ENCODE results near the gene RAVER1. TPM values are rescaled to one million over a fixed set of nuclear protein-coding genes. Genes with fewer than 3 reads are reported as not detected.

Gene RAVER1
- total and polyA plus RNA-seq, 10 donors = 4.8 to 45.1 (median 36.2) TPM

DNA sequence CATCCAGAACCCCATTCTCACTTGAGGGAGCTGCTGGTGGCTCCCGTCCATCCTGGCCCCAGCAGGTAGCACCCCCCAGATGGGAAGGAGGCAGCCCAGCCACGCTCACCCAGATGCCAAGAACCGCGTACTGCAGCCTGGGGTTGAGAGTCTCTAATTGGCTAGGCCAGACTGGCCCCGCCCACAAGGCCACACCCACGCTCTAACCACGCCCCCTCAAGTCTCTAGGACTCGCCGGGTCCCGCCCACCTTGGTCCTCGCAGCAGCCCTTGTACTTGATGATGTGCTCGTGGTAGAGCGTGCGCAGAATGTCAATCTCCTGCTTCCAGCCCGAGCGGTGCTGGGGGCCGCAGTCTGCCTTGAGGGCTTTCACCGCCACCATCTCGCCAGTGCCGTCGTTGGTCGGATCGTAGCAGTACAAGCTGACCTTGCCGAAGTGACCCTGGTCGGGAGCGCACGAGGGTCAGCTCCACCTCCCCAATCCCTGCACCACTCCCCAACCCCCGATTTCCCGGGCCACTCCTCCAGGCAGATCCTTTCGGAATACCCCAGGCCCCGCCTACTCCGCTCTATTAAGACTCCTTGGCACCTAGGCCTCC is 20.6 kb upstream of the RAVER1 start:
- H3K27ac ChIP-seq = no peak overlapping the region
- DNase-seq = no peak
- H3K36me3 ChIP-seq = peaks cover 3 to 99% (median 92%) of the 10 kb centered on the region in 6 donors
- intact Hi-C loops (cut with DNase I; ENCODE audit: low total_unique reads) = no loop called here
- H3K9me3 ChIP-seq = no peaks in the 10 kb centered on the region
- no peaks in the 10 kb centered on the region for H3K27me3 ChIP-seq (replicated peaks in 1 of 7)
- no peaks in the 10 kb centered on the region for H3K4me1 ChIP-seq
- TF ChIP-seq, protein P1, sequence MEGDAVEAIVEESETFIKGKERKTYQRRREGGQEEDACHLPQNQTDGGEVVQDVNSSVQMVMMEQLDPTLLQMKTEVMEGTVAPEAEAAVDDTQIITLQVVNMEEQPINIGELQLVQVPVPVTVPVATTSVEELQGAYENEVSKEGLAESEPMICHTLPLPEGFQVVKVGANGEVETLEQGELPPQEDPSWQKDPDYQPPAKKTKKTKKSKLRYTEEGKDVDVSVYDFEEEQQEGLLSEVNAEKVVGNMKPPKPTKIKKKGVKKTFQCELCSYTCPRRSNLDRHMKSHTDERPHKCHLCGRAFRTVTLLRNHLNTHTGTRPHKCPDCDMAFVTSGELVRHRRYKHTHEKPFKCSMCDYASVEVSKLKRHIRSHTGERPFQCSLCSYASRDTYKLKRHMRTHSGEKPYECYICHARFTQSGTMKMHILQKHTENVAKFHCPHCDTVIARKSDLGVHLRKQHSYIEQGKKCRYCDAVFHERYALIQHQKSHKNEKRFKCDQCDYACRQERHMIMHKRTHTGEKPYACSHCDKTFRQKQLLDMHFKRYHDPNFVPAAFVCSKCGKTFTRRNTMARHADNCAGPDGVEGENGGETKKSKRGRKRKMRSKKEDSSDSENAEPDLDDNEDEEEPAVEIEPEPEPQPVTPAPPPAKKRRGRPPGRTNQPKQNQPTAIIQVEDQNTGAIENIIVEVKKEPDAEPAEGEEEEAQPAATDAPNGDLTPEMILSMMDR (IDR thresholded peaks at IDR 0.05 in 8 of 11, conservative IDR thresholded peaks at IDR 0.05 in 3 of 11) = no peak
- no peak for TF ChIP-seq POLR2A (IDR thresholded peaks at IDR 0.05)
- peak in 1 of 3 donors; percentile 51 for TF ChIP-seq POLR2AphosphoS5 (IDR thresholded peaks at IDR 0.05)
- H3K4me3 ChIP-seq = no peak overlapping the region
- 91 to 98% (median 91%) methylated on average over 24 to 32 of the region's 32 CpGs for WGBS, 5 donors

DNA sequence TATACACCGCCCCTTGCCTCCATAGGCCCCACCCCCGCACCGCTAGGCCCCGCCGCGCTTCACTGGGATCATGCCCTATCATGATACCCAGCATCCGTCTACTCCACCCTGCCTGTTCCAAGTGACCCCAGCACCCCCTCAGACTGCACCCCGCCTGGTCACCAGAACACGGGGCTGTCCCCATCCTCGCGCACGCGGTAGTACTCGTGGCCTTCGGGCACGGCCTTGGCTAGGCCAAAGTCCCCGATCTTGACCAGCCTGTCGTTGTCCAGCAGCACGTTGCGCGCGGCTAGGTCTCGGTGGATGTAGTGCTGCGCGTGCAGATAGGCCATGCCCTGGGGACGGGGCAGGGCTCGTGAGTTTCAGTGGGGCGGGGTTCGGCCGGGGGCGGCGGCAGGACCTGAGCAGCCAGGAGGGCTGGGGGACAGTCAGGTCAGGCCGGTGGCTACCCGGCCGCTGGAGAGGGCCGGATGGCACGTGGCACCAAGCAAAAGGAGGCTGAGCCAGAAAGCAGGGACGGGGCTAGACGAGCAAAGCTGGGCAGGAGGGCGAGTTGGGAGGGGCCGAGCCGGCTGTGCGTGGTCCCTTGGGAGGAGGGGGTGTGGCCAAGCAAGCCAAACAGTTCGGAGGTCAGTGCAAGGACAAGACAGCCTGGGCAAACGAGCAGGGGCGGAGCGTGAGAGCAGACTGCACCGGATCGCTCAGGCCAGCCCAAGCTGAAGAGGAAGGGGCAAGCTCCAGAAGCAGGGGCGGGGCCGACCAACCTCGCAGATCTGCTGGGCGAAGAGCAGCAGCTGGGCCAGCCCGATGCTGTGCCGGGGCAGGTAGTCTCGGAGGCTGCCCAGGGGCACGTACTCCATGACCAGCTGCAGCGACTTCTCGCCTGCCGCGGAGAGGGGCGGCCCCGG is 19.7 kb upstream of the RAVER1 start:
- Histone ChIP-seq H3K4me3 (no peak overlapping the region), H3K9me3 (no peaks in the 10 kb centered on the region), H3K4me1 (no peaks in the 10 kb centered on the region), H3K36me3 (peaks cover 3 to 91% (median 84%) of the 10 kb centered on the region in 6 donors), H3K27me3 (replicated peaks in 1 of 7) (no peaks in the 10 kb centered on the region), H3K27ac (no peak overlapping the region)
- WGBS, 5 donors = 89 to 92% (median 90%) methylated on average over 54 to 63 of the region's 63 CpGs
- TF ChIP-seq POLR2AphosphoS5 (IDR thresholded peaks at IDR 0.05) (peak in 1 of 3 donors; percentile 47), POLR2A (IDR thresholded peaks at IDR 0.05) (no peak)
- TF ChIP-seq, protein P1 (IDR thresholded peaks at IDR 0.05 in 8 of 11, conservative IDR thresholded peaks at IDR 0.05 in 3 of 11) = no peak
- DNase-seq = no peak
- intact Hi-C loops (cut with DNase I; ENCODE audit: low total_unique reads) = no loop called here

DNA sequence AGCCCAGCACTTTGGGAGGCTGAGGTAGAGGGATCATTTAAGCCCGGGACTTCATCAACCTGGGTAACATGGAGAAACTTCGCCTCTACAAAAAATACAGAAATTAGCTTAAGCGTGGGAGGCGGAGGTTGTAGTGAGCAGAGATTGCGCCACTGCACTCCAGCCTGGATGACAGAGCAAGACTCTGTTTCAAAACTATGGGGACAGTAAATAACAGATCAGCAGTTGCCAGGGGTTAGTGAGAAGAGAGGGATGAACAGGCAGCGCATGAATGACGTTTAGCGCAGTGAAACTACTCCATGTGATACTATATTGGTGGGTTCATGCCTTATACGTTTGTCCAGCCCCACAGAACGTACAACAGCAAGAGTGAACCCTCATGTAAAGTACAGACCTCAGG is 13.2 kb upstream of the RAVER1 start:
- H3K4me3 ChIP-seq = peak overlapping the region in 1 of 8 donors; percentile 49
- peak overlapping the region in 7 of 8 donors; percentile 62 to 92 (median 83) for H3K27ac ChIP-seq
- intact Hi-C loops (cut with DNase I; ENCODE audit: low total_unique reads) = no loop called here
- H3K36me3 ChIP-seq = peaks cover 0 to 25% (median 22%) of the 10 kb centered on the region in 6 donors
- peaks cover 0 to 23% (median 0%) of the 10 kb centered on the region in 6 donors for H3K4me1 ChIP-seq
- no peaks in the 10 kb centered on the region for H3K27me3 ChIP-seq (replicated peaks in 1 of 7)
- WGBS, 5 donors = 48 to 74% (median 56%) methylated on average over 10 of the region's 10 CpGs
- no peaks in the 10 kb centered on the region for H3K9me3 ChIP-seq
- no peak for DNase-seq
- peak in 1 of 3 donors; percentile 73 for TF ChIP-seq POLR2AphosphoS5 (IDR thresholded peaks at IDR 0.05)
- TF ChIP-seq, protein P1 (IDR thresholded peaks at IDR 0.05 in 8 of 11, conservative IDR thresholded peaks at IDR 0.05 in 3 of 11) = no peak

DNA sequence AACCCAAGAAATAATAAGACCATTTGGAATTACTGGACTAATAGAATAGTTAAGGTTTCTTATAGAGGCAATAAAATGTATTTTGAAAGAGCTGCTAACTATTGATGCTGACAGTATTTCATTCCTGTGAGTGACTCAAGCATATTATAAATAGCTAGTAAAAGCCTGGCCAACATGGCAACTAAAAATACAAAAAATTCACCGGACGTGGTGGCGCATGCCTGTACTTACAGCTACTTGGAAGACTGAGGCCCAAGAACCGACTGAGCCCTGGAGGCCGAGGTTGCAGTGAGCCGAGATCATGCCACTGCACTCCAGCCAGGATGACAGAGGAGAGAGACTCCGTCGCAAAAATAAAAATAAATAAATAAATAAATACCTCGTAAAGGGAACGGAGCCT is 11.5 kb upstream of the RAVER1 start:
- TF ChIP-seq POLR2AphosphoS5 (IDR thresholded peaks at IDR 0.05) = no peak
- TF ChIP-seq, protein P1 (IDR thresholded peaks at IDR 0.05 in 8 of 11, conservative IDR thresholded peaks at IDR 0.05 in 3 of 11) = no peak
- no peak for TF ChIP-seq POLR2A (IDR thresholded peaks at IDR 0.05)
- H3K27ac ChIP-seq = peak overlapping the region in 1 of 8 donors; percentile 92
- 87 to 95% (median 91%) methylated on average over 10 of the region's 10 CpGs for WGBS, 5 donors
- H3K4me1 ChIP-seq = peaks cover 2 to 35% (median 5%) of the 10 kb centered on the region in 6 donors
- intact Hi-C loops (cut with DNase I; ENCODE audit: low total_unique reads) = no loop called here
- H3K9me3 ChIP-seq = no peaks in the 10 kb centered on the region
- no peak for DNase-seq
- H3K4me3 ChIP-seq = no peak overlapping the region
- peaks cover 0 to 8% (median 5%) of the 10 kb centered on the region in 6 donors for H3K36me3 ChIP-seq
- H3K27me3 ChIP-seq (replicated peaks in 1 of 7) = no peaks in the 10 kb centered on the region
